HG03045 (cell line): ENCODE results near the gene DRAP1.

ENCODE experiments used
- ATAC-seq: cut with Tn5 transposase; IDR thresholded peaks from one replicate; pipeline ENCODE4 v1.9.1; 2021; ENCODE audit warnings: mild to moderate bottlenecking, moderate library complexity; ENCODE audit not compliant: unreplicated experiment

The DRAP1 gene

DNA sequence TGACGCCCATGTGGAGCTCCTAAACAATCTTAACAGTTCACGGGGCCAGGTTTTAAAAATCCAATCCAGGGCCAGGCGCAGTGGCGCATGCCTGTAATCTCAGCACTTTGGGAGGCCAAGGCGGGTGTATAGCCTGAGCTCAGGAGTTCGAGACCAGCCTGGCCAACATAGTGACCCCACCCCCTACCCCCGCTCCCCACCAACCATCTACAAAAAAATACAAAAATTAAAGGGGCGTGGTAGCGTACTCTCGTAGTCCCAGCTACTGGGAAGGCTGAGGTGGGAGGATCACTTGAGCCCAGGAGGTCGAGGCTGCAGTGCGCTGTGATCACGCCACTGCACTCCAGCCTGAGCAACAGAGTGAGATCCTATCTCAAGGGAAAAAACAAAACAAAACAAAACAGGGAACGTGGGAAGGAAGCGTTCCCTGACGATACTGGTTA, 41.6 kb downstream of the DRAP1 start:
- ATAC-seq: no peak

DNA sequence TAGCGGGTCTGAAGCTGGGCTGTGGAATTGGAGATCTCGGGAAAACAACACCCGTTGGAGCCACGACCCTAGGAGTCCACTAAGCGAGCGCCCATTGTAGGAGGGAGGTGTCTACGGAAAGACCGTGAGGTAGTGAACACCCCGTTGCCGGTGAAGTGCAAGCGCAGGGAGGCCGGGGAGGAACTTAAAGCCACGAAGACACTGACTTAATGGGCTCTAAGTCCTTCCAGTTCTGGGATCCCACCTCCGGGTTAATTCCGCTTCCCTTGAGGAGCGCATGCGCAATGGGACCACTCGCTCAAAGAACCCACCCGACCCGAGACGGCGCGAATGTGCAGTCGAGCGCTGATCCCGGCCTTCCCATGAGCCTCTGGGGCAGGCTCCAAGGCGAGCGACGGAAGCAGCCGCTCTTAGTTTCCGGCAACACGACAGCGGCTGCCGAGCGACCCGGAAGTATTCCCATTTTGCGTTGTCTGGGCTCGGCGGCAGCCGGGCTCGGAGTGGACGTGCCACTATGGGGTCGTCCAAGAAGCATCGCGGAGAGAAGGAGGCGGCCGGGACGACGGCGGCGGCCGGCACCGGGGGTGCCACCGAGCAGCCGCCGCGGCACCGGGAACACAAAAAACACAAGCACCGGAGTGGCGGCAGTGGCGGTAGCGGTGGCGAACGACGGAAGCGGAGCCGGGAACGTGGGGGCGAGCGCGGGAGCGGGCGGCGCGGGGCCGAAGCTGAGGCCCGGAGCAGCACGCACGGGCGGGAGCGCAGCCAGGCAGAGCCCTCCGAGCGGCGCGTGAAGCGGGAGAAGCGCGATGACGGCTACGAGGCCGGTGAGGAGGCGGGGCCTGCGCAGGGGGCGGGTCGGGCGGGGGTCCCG, 42.3 kb downstream of the DRAP1 start, which contains the start of gene SART1:
Gene SART1 (plus strand): TSS at position 468 of the 874 bp plus-strand sequence. CDS start 47 bp downstream, at position 515.
- peak; percentile 84 for ATAC-seq

DNA sequence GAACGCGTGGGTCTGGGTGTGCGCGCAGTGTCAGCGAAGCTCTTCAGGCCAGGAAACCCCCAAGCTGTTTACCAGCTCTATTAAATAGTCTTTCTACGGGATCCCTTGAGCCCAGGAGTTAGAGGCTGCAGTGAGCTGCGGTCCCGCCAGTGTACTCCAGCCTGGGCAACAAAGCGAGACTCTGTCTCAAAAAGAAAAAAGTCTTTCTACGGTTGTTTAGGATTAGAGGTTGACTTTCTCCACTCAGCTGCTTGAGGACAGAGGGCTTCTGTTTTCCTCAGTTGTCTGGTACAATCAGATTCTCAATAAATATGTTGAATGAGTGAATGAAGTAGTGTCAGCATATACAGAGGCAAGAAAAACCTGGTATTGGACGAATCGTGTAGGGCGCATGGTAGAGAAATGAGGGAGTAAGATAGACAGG, 42.9 kb downstream of the DRAP1 start:
- no peak for ATAC-seq

DNA sequence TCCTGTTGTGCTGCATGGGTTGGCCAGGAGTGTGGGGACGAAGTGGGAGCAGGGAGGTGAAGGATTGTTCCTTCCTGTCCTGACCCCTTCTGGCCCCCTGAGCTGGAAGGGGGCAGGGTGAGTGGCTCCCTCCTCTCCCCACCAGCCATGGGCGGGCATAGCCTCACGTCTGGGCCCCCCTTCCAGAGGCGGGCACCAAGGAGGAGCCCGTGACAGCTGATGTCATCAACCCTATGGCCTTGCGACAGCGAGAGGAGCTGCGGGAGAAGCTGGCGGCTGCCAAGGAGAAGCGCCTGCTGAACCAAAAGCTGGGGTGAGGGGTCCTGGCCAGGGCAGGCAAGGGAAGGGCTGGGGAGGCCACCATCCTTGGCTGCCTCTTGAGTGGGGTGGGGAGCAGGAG, 45.7 kb downstream of the DRAP1 start:
- ATAC-seq: no peak

DNA sequence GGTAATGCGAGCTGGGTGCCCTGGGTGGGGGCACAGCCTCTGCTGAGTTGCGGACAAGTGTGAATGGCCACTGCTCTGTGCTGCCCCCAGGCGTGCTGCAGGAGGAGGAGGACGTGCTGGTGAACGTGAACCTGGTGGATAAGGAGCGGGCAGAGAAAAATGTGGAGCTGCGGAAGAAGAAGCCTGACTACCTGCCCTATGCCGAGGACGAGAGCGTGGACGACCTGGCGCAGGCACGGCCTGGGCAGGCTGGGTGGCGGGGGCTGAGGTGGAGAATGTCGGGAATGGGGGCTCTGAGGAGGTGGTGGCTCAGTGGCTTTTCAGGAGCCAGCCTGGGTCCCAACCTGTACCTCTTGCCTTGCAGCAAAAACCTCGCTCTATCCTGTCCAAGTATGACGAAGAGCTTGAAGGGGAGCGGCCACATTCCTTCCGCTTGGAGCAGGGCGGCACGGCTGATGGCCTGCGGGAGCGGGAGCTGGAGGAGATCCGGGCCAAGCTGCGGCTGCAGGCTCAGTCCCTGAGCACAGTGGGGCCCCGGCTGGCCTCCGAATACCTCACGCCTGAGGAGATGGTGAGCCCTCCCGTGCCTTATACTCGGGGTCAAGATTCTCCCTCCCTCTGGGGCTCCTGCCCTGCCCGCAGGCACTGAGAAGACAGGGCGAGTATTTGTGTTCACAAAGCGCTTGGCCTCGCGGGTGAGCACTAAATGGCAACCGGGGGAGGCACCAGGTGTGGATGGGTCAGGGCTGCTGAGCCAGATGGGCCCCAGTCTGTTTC, 46.9 kb downstream of the DRAP1 start:
- ATAC-seq: no peak

DNA sequence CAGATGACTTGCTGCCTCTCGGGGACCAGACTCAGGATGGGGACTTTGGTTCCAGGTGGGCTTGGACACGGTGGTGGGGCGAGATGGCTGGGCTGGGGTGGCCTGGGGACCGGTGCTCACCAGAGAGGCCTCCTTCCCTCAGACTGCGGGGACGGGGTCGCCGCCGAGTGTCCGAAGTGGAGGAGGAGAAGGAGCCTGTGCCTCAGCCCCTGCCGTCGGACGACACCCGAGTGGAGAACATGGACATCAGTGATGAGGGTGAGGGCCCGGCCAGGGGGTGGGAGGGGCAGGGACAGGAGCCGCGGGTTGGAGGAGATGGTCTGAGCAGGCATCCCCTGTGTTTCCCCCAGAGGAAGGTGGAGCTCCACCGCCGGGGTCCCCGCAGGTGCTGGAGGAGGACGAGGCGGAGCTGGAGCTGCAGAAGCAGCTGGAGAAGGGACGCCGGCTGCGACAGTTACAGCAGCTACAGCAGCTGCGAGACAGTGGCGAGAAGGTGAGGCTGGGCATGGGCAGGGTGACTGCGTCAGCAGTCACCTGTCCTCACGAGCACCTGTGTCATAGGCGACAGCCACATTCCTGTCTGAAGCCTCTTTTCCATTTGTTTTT, 48.2 kb downstream of the DRAP1 start:
- ATAC-seq: no peak

DNA sequence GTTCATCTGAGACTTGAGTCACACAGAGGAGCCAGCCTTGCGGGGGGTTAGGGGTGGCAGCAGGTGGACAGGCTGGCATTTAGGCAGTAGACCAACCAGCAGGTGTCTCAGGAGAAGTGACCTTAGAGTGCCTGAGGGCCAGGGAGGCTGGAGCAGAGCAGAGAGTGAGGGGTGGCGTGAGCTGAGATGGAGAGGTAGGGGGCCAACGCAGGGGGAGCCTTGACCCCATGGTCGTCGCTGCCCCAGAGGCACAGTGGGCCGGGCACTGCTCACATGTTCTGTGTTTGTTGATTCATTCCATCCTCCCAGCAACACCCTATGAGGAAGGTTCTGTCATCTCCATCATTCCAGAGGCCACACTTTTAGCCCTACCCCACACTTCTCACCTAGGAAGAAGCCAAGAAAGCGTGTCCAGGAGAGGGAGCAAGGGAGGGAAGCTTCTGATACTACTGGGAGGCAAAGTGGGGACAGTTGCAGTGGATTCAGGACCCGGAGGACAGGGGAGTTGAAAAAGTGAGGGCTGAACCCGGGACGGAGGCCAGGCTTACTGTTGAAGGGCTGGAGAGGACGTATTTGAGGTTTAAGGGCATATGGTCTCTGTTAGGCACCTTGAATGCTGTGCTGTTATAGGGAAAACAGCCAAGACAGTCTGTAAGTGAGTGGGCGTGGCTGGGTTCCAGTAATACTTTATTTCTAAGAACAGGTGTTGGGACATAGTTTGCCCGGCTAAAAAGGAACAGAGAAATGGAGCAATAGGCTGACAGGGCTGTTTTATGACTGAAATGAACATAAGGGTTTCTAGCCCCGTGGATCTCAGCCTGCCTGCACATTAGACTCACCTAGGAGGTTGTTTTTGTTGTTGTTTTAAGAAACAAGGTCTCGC, 49.6 kb downstream of the DRAP1 start:
- ATAC-seq: no peak
